ENCODE measurements around the gene VWA8.

VWA8 gene

GRCh38 chr13:41645331-41645730 is 315.6 kb downstream of the VWA8 start:
- H3K9me3 ChIP-seq: no peaks in the 10 kb centered on the region
- TF ChIP-seq, protein P1, sequence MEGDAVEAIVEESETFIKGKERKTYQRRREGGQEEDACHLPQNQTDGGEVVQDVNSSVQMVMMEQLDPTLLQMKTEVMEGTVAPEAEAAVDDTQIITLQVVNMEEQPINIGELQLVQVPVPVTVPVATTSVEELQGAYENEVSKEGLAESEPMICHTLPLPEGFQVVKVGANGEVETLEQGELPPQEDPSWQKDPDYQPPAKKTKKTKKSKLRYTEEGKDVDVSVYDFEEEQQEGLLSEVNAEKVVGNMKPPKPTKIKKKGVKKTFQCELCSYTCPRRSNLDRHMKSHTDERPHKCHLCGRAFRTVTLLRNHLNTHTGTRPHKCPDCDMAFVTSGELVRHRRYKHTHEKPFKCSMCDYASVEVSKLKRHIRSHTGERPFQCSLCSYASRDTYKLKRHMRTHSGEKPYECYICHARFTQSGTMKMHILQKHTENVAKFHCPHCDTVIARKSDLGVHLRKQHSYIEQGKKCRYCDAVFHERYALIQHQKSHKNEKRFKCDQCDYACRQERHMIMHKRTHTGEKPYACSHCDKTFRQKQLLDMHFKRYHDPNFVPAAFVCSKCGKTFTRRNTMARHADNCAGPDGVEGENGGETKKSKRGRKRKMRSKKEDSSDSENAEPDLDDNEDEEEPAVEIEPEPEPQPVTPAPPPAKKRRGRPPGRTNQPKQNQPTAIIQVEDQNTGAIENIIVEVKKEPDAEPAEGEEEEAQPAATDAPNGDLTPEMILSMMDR (IDR thresholded peaks at IDR 0.05; ENCODE audit: low read depth, low read length): no peak
- H3K4me3 ChIP-seq (ENCODE audit: low read depth, low read length): no peak overlapping the region
- H3K36me3 ChIP-seq: peaks cover 4% of the 10 kb centered on the region; the same call in 1 of the 2 replicates
- no peaks in the 10 kb centered on the region for H3K4me1 ChIP-seq
- no peaks in the 10 kb centered on the region for H3K27me3 ChIP-seq
- DNase-seq: no peak

DNA sequence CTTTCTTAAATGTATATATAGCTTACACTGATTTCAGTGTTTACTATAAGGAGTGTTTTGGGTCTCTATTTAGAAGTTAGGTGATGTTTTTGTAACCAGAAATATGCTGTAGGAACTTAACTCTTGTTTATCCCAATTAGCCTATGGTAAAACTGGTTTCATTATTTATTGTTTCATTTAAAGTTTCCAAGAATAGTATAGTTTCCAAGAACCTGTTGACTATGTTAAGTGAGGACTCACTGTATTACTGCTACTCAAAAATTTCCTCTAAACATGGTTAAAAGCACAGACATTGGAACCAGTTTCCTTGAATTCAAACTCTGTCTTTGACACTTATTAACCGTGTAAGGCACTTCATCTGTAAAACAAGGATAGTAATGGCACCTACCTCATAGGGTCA is 316.2 kb downstream of the VWA8 start:
- Histone ChIP-seq H3K27me3 (no peaks in the 10 kb centered on the region), H3K36me3 (peaks cover 4% of the 10 kb centered on the region; the same call in 1 of the 2 replicates), H3K4me3 (ENCODE audit: low read depth, low read length) (no peak overlapping the region), H3K4me1 (no peaks in the 10 kb centered on the region), H3K9me3 (no peaks in the 10 kb centered on the region)
- TF ChIP-seq, protein P1 (IDR thresholded peaks at IDR 0.05; ENCODE audit: low read depth, low read length): no peak
- no peak for DNase-seq

GRCh38 chr13:41643507-41643906 is 317.4 kb downstream of the VWA8 start:
- Histone ChIP-seq H3K9me3 (no peaks in the 10 kb centered on the region), H3K36me3 (peaks cover 4% of the 10 kb centered on the region; the same call in 1 of the 2 replicates), H3K4me1 (no peaks in the 10 kb centered on the region), H3K27me3 (no peaks in the 10 kb centered on the region), H3K4me3 (ENCODE audit: low read depth, low read length) (no peak overlapping the region)
- no peak for DNase-seq
- TF ChIP-seq, protein P1 (IDR thresholded peaks at IDR 0.05; ENCODE audit: low read depth, low read length): no peak

GRCh38 chr13:41641961-41642360 is 318.9 kb downstream of the VWA8 start:
- Histone ChIP-seq H3K36me3 (peaks cover 4% of the 10 kb centered on the region; the same call in 1 of the 2 replicates), H3K27me3 (no peaks in the 10 kb centered on the region), H3K4me3 (ENCODE audit: low read depth, low read length) (no peak overlapping the region), H3K4me1 (no peaks in the 10 kb centered on the region), H3K9me3 (no peaks in the 10 kb centered on the region)
- TF ChIP-seq, protein P1 (IDR thresholded peaks at IDR 0.05; ENCODE audit: low read depth, low read length): no peak
- DNase-seq: no peak

GRCh38 chr13:41641429-41641828 is 319.5 kb downstream of the VWA8 start:
- Histone ChIP-seq H3K27me3 (no peaks in the 10 kb centered on the region), H3K4me3 (ENCODE audit: low read depth, low read length) (no peak overlapping the region), H3K4me1 (no peaks in the 10 kb centered on the region), H3K36me3 (peaks cover 4% of the 10 kb centered on the region; the same call in 1 of the 2 replicates), H3K9me3 (no peaks in the 10 kb centered on the region)
- no peak for DNase-seq
- TF ChIP-seq, protein P1 (IDR thresholded peaks at IDR 0.05; ENCODE audit: low read depth, low read length): no peak

- Histone ChIP-seq H3K4me1 (no peaks in the 10 kb centered on the region), H3K9me3 (no peaks in the 10 kb centered on the region), H3K4me3 (ENCODE audit: low read depth, low read length) (no peak overlapping the region), H3K27me3 (no peaks in the 10 kb centered on the region), H3K36me3 (peaks cover 1% of the 10 kb centered on the region; the same call in 1 of the 2 replicates)
- no peak for DNase-seq
- TF ChIP-seq, protein P1 (IDR thresholded peaks at IDR 0.05; ENCODE audit: low read depth, low read length): no peak
Measured at GRCh38 chr13:41639955-41640780, 320.7 kb downstream of the VWA8 start.
